GM18858 (cell line): Measurements from ENCODE around the gene CSMD2.
"Not testable (repeated sequence)": the region's sequence is repeated elsewhere in the genome, so short reads cannot be mapped to it uniquely, and the experiment has no call there.

Experiments
- ATAC-seq: cut with Tn5 transposase; IDR thresholded peaks from one replicate; pipeline ENCODE4 v1.9.1; 2021; ENCODE audit not compliant: unreplicated experiment

CSMD2 gene

GRCh38 chr1:34164771-34165391 lies at the start of gene CSMD2:
Gene CSMD2, minus strand, starts transcription at chr1:34165230. Its CDS starts 133 bp downstream, at chr1:34165097.
- ATAC-seq = no peak

DNA sequence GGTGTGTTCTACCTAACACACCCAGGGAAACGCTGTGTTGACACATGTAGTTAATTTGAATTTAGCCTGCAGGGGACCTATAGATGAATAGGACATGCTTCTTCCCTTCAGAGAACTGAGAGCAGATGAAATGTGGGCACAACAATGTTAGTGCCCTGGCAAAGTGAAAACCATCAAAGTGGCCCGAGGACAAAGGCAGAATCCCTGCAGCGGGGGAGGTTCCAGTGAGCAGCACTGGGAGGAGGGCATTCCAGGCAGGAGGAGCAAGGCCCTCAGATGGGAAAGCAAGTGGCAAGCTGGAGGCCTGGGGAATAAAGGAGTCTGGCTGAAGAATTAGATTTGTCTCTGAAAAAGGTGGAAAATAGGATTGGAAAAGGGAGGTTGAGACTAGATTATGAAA lies 48.9 kb upstream of the CSMD2 start:
- ATAC-seq = no peak

- no peak for ATAC-seq
Observed at GRCh38 chr1:34212673-34213072, 47.6 kb upstream of the CSMD2 start.

DNA sequence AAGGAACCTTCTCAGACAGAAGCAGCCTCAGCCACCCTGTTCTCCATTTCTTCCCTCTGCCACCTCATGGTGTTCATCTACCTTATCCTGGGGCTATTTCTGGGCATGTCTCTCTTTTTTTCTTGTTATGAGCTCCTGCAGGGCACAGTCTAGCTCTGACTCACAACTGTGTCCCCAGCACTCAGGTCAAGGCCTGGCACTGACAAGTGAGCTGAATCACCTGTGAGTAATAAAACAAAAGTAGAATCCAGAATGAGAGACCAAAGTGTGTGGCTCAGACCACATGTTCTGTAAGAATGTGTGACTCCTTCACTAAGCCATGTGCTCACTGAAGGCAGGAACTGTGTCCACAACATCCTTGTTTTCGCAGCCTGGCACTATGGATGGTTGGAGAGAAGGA lies 34.9 kb upstream of the CSMD2 start:
- ATAC-seq = no peak

GRCh38 chr1:34192621-34193020 lies 27.6 kb upstream of the CSMD2 start:
- ATAC-seq = no peak

DNA sequence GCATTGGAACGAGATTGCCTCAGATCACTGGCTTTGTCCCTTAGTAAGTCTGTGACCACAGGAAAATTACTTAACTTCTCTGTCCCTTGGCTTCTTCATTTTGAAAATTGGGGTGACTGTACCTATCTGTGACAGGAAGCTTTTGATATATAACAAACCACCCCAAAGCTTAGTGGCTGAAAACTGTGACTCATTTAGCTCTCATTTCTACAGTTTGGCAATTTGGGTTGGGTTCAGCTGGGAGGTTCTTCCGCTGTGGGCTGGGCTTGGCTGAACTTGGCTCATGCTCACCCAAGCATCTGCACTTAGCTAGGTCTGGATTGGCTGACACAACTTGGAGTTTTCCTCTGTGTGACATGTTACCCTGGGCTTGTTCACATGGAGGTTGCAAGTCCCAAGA lies 25.7 kb upstream of the CSMD2 start:
- no peak for ATAC-seq

- no peak for ATAC-seq
Observed at GRCh38 chr1:34188985-34189384, 24.0 kb upstream of the CSMD2 start.

DNA sequence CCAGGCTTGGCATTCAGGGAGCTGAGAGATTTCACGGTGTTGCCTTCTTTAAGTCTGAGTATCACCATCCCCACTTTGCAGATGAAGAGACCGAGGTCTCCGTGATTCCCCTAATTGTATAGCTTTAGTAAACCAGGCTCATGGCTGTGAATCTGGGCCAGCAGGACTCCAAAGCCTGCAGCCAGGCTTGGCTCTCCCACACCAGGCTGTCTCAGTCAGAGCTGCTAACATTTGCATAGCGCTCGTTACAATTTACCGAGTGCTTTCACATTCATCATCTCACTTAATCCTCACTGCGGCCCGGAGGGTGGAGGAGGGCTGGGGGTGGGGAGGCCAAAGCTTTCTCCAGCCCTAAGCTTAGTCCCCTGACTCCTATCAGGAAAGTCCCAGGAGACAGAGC lies 23.4 kb upstream of the CSMD2 start:
- no peak for ATAC-seq

DNA sequence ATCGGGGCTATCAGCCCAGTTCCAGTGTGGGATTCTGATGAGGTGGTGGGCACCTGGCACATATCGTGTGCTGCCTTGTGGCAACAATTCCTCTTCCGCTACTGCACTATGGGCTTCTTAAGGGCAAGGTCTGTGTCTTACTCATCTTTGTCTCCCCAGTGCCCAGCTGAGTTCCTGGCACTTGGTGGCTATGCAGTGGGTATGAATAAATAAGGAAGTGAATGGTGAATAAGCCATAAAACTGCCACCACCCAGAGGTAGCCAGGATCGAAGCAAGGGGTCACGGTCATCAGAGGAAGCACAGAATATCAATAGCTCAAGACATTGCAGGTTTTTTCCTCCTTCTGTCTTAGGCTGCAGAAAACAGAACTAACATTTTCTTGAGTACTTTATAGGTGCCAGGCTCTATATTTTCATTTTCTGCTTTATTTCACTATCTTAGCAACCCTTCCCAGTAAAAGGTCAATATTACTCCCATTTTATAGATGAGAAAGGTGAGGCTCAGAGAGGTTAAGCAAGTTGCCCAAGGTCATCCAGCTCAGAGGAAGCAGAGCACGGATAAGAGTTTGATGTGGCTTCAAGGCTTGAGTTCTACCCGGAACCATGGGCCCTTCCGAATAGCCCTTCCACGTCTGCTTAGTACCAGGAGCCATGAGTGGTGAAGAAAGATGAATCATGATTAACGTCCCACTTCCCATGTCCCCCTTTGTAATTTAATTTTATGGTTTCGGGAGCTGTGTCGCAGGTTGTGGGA lies 21.9 kb upstream of the CSMD2 start:
- no peak for ATAC-seq

DNA sequence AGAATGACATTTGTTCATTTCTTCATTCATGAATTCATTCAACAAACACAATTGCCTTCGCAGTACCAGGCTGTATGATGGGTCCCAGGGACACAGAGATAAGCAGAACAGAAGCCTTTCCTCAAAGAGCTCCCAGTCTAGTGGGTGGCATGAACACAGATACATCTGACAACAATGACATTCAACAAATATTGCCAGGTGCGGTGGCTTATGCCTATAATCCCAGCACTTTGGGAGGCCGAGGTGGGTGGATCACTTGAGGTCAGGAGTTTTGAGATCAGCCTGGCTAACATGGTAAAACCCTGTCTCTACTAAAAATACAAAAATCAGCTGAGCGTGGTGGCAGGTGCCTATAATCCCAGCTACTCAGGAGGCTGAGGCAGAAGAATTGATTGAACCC lies 18.4 kb upstream of the CSMD2 start:
- ATAC-seq = not testable (repeated sequence)

GRCh38 chr1:34178072-34178471 lies 13.0 kb upstream of the CSMD2 start:
- ATAC-seq = no peak

GRCh38 chr1:34176830-34177603 lies 12.0 kb upstream of the CSMD2 start, which contains the start of gene C1orf94:
Gene C1orf94, plus strand, starts transcription at chr1:34176907. Its CDS starts 883 bp downstream, at chr1:34177790.
- no peak for ATAC-seq

GRCh38 chr1:34175744-34176143 lies 10.7 kb upstream of the CSMD2 start:
- ATAC-seq = no peak

GRCh38 chr1:34167389-34167788 lies 2.4 kb upstream of the CSMD2 start:
- ATAC-seq = no peak

- ATAC-seq = no peak
Observed at GRCh38 chr1:34166625-34167361, 1.8 kb upstream of the CSMD2 start.

- ATAC-seq = no peak
Observed at GRCh38 chr1:34166191-34166624, 1.2 kb upstream of the CSMD2 start.

GRCh38 chr1:34165422-34165921 lies 442 bp upstream of the CSMD2 start:
- no peak for ATAC-seq

DNA sequence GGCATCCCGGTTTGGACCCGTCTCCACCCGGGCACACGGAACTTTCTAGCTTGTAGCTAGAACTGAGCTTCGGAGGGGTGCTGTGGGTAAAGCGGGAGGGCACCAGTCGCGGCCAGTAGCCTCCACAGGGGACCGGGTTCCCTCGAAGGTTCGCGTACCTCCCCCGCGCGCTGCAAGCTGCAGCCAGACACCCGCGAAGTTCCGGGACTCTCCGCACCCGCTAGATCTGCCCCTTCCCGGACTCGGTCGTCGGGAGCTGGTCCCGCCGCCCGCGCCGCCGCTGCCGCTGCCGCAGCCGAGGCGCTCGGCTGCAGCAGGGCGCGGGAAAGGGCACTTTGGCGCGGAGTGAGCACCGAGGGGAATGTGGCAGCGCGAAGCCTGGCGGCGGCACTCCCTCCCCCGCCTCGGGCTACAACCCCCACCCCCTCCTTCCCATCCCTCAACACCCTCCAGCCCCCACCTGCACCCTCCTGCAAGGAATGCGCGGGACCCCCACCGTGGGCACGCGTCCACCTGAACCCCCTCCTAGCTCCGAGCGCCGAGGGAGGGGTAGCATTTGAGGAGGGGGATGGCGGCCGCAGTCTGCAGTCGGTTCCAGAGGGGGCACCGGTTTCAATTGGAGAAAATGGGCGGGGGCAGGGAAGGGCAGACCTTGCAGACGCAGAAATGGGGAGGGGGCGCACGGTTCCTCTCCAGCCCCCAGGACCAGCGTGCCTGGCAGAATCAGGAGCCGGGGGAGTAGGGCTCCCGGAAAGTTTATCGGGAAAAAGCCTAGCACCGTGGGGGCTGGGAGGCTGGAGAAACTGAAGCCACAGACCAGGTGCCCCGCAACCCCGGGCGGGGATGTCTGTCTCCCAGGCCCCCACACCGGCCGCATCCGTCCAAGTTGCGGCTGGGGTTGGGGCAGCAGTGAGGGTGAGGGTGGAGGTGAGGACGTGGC lies 968 bp downstream of the CSMD2 start:
- no peak for ATAC-seq

GRCh38 chr1:34162852-34163766 lies 1.9 kb downstream of the CSMD2 start:
- no peak for ATAC-seq
